ENCODE data around the gene TSPAN18. TPM values are rescaled to one million over a fixed set of nuclear protein-coding genes. Genes with fewer than 3 reads are reported as not detected.

Gene TSPAN18
- total RNA-seq, 1 experiment from 2014 or later = 18.3 TPM

GRCh38 chr11:44760477-44760872, 33.7 kb downstream of the TSPAN18 start:
- Histone ChIP-seq H3K9me3 (ENCODE audit: control insufficient read depth in 1 of 2, insufficient read depth in 1 of 2, low read depth in 1 of 2, low read length in 2 of 2) (no peaks in the 10 kb centered on the region), H3K4me3 (replicated peaks in 1 of 2; ENCODE audit: low read depth in 1 of 2, low read length in 2 of 2) (no peak overlapping the region), H4K20me1 (ENCODE audit: insufficient read depth) (no peaks in the 10 kb centered on the region), H3K4me1 (ENCODE audit: control insufficient read depth in 1 of 2, insufficient read depth in 2 of 2, low read length in 2 of 2) (peaks cover 7 to 15% of the 10 kb centered on the region in 2 experiments; a peak in 3 of 4 replicates), H3K36me3 (ENCODE audit: control insufficient read depth in 1 of 2, insufficient read depth in 2 of 2, low read length in 2 of 2) (no peaks in the 10 kb centered on the region), H3K27ac (ENCODE audit: low read depth, low read length) (no peak overlapping the region), H3K79me2 (ENCODE audit: insufficient read depth, low read length) (no peaks in the 10 kb centered on the region), H2AFZ (ENCODE audit: low read depth, low read length, poor library complexity, severe bottlenecking) (no peak overlapping the region), H3K4me2 (ENCODE audit: low read length) (peak overlapping the region; percentile 31; the same call in 1 of the 2 replicates), H3K9ac (ENCODE audit: low read length) (no peak overlapping the region), H3K27me3 (ENCODE audit: insufficient read depth, low read length) (no peaks in the 10 kb centered on the region), H3K9me2 (ENCODE audit: insufficient read depth) (no peaks in the 10 kb centered on the region)
- POLR2A ChIA-PET = interaction anchor here (0.7 kb wide), 1 partner anchor 34 kb away, joined by 4 read pairs; the partner anchor contains the start of gene TSPAN18
- no peak for DNase-seq (ENCODE audit: low read depth, low spot score)
- no TSS peak for BruUV-seq (replicated peaks)
- intact Hi-C loops (cut with micrococcal nuclease) = no loop called here
- CTCF ChIA-PET = interaction anchor here (1.0 to 2.1 kb wide), 4 partner anchors 10 to 22 kb away, joined by 3 to 9 read pairs (median 4); no protein-coding TSS in a partner anchor
- no peak for TF ChIP-seq FOSL1 (IDR thresholded peaks at IDR 0.05; ENCODE audit: low read depth)
- no peak for TF ChIP-seq CTCF (IDR thresholded peaks at IDR 0.05 in 2 of 3, conservative IDR thresholded peaks at IDR 0.05 in 1 of 3; ENCODE audit: borderline replicate concordance in 1 of 3, insufficient read depth in 1 of 3, low read depth in 2 of 3, low read length in 2 of 3)
- no peak for TF ChIP-seq POLR2A (IDR thresholded peaks at IDR 0.05; ENCODE audit: borderline replicate concordance, extremely low read depth, insufficient read depth, insufficient read length)
- TF ChIP-seq REST (IDR thresholded peaks at IDR 0.05; ENCODE audit: low read depth) = no peak
- no peak for TF ChIP-seq SRF (IDR thresholded peaks at IDR 0.05; ENCODE audit: low read depth)
- no peak for TF ChIP-seq ELF1 (IDR thresholded peaks at IDR 0.05; ENCODE audit: borderline replicate concordance, low read depth)
- no peak for TF ChIP-seq TCF7L2 (IDR thresholded peaks at IDR 0.05; ENCODE audit: borderline replicate concordance, extremely low read depth, insufficient read depth, insufficient read length)
- no peak for ATAC-seq
- RAD21 ChIA-PET (ENCODE audit: low non-redundant PET in 1 of 2, low total read pairs in 2 of 2, uncharacterized antibody in 2 of 2, unreplicated experiment in 2 of 2) = no interaction called here

All from HCT116 (cell line).